ENCODE data around the gene HSP90AB1.
"Not testable (repeated sequence)": the region's sequence is repeated elsewhere in the genome, so short reads cannot be mapped to it uniquely, and the experiment has no call there.

The HSP90AB1 gene

DNA sequence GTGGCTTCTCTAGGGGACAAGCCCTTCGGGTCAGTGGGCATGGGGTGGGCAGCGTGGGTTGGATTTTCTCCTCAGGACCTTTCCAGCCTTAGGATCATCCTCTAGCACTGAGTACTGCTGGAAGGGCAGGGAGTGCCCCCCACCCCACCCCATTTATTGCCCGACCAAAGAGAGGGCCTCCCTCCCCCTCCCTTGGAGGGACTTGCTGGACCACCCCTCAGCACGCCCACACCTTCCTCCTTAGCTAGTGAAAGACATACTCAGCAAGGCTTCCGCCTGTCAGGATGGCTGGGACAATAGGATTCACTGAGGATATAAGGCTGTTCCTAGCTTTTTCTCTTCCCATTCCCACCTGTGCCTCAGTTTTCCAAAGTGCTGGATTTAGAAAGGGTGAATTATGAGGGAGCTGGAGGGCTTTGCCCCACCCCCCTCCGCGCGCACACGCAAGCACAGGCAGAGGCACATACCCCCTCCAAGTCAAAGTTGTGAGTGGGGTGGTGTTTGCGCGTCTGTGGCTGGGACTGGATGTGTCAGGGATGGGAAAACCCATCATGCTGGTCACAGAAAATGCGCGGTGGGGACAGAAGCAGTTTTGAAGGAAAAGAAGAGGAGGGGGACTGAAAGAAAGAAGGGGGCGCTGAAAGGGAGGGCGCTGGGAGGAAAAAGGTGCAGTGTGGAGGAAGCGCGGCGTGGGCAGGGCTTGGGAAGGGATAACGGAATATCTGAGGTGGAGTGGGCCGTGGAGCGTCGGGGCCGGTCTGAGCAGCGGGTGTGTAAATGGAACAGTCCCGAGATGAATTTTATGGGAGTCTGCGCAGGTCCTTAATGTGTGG, 24.2 kb upstream of the HSP90AB1 start:
- no peak for DNase-seq (ENCODE audit: low read depth)

DNA sequence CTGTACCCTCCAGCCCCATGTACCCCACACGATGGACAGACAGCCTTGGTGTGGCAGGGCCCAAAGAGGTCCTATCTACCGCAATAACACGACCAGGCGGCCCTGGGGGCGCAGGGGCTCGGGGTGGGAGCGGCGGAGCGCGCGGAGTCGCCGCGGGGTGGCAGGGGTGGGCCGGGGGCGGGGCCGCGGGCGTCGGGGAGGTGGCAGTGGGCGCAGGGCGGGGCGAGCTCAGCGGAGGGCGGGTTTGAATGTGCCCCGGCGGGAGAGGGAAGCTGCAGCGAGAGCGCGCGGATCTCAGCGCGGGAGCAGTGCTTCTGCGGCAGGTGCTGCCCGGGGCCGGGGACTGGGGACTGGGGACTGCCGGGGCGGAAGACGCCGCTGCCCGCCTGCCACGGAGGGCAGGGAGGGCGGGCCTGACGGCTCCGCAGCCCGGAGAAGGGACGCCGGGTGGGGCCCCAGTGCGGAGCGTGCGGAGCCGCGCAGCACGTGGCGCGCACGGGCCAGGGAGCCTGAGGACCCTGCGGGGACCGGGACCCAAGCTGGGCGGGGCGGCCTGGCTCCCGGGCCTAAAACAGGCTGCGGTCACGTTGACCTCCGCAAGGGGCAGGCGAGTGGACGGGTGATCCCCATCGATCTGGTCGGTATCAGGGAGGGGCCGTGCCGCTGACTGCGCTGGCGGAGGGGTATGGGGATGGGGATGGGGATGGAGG, 23.4 kb upstream of the HSP90AB1 start, which contains the start of gene SLC29A1:
Gene SLC29A1 (plus strand): TSS at position 277 of the 710 bp plus-strand sequence. CDS start 3,719 bp downstream, outside the sequence.
- DNase-seq (ENCODE audit: low read depth) = peak; percentile 69

DNA sequence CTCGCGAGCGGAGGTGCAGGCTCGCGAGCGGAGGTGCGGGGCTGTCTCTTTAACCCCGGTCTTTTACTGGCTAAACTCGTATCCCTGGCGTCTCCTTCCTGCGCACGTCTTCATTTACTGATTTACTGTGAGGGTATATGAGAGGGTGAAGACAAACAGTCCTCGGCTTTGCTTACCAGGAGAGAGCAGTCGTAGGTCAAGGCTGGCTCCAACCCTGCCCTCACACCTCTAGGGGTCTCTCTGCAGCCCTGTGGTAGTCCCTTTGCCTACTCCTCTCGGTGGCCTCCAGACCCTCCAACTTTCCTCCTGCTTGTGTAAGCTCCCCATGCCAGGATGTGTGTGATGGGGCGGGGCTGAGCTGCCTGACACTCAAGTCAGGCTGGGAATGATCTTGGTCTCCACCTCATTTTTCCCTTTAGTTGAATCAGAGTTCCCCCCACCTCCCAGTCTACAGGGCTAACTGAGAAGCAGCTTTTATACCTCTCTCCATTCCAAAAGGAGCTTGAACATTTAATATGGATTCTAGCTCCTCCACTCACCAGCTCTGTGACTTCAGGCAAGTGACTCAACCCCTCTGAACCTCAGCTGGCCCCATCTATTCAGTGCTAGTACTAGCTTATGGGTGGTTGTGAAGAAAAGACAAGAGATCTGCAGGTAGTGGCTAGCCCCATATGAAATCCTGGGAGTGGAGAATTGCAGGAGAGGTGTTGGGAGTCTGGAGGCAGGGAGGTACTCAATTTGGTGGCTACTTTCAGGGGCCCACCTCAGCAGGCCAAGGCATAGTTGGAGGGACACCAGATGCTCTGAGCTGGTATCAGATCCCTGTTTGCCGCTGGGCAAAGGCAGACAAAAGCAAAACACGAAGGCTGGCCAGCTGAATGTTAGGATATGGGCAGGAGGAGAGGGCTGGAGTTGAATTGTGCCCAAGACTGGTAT, 22.6 kb upstream of the HSP90AB1 start:
- DNase-seq (ENCODE audit: low read depth) = no peak

DNA sequence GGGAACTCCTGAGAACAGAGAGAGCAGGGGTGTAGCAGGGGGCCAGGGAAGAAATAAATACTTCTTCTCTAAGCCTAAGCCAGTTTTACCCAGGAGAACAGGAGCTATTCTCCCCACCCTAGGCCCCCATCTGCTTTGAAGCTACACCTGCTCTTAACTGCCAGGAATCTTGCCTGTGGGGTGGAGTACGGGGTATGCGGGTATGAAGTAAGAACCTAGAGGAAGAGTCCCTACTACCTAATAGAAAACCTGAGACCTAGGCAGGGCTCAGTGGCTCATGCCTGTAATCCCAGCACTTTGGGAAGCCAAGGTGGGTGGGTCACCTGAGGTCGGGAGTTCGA, 22.0 kb upstream of the HSP90AB1 start:
- DNase-seq (ENCODE audit: low read depth) = no peak

DNA sequence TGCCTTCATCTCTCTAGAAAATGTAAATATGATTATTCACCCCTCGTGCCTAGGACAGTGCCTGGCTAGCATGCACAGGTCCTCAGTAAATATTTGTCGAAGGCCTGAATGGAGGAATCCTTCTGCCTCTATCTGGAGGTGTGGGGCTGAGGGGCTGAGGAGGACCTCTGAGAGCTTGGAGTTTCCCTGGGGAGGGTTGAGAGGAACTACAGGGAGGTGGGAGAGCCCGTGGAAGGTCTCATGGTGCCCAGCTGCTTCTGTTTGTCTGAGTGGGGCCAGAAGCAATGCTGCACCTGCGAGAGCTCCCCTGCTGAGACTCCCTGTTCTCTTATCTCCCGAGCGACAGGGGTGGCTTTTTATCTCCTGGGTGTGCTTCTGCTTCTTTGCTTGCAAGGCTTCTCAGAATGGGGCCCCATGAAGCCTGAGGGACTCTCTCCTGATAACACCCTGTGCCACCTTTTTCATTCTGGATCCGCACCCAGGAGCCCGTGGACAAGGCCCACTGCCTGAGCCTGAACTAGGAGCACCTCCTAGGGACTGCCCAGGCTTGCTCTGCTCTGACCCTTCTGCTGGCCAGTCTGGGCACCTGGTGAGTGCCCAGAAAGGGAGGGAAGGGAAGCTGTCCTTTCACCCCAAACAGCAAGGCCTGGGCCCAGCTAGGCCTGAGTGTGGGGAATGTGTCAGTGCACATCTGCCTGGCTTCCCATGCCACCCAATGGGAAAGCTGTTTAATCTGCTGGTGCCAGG, 21.1 kb upstream of the HSP90AB1 start:
- no peak for DNase-seq (ENCODE audit: low read depth)

DNA sequence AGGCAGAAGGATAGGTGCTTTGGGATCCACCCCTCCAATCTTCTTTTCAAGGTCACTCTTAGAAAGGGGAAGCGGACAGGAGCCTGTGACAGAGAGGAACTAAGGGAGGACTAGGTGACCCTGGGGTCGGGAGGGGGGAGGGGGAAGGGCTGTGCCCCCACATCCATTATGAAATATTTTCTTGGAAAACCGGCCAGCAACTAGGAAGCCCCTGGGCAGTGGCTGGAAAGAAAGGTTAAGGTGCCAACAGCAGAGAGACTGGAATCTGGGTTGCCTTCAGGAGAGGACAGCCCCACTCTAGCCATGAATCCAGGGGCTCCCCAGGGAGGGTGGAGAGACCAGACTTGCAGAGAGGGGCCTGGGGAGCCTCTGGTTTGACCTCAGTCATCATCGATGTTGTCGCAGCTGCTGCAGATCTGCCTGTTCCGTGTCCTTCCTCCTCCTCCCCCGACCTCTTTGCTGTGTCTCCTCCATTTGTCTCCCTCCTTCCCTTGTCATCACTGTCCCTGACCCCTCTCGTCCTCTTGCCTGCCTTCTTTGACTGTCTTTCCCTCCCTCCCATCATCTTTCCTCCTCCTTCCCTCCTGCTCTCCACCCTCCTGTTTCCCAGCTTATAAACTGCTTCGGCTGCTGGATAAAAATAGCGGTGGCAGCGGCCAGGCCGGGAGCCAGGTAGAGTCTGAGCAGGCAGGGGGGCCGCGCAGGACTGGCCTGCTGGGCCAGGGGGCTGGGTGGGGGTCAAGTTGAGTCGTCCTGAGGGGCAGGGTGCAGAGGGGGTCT, 20.3 kb upstream of the HSP90AB1 start:
- no peak for DNase-seq (ENCODE audit: low read depth)

DNA sequence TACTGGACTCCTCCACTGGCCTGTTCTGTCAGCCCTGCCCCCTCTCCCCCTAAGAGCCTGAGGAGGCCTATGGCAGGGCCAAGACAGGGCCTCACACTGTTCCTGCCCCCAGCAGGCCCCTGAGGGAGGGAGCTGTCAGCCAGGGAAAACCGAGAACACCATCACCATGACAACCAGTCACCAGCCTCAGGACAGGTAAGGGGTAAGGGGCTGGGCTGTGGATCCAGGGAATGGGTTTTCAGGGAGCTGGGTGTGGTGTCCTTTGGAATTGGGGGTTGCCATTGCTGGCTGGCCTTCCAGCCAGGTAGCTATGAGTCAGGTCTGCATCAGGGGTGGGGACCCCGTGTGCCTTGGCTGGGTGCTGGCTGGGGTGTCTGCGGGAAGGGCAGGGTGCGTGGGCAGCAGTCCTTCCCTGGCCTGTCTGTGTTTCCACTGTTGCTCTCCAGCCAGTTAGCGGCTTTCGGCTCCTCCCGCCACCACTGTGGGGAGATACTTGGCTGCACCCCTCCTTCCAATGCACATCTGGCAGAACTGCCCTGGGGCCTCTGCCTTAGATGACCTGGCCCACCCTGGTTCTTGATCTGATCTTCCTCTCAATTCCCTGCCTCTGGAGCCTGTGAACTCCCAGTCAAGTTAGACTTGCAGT, 19.6 kb upstream of the HSP90AB1 start:
- no peak for DNase-seq (ENCODE audit: low read depth)

DNA sequence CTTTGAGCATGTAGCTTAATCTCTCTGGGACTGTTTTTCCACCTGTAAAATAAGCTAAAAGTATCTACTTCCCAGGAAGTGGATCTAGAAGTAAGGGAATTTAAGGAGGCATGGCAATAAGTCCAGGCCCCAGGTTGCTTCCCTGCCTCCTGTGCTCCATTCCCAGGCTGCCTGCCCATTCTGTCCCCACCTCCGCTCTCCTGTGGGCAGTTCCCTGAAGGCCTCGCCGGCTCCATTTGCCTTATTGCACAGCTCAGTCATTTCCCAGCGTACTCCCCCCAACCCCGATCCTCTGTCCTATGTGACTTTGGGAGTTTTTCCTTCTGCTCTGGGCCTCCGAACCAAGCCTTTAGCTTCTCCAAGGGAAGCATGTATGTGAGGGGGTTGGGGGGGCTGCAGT, 18.9 kb upstream of the HSP90AB1 start:
- DNase-seq (ENCODE audit: low read depth) = no peak

DNA sequence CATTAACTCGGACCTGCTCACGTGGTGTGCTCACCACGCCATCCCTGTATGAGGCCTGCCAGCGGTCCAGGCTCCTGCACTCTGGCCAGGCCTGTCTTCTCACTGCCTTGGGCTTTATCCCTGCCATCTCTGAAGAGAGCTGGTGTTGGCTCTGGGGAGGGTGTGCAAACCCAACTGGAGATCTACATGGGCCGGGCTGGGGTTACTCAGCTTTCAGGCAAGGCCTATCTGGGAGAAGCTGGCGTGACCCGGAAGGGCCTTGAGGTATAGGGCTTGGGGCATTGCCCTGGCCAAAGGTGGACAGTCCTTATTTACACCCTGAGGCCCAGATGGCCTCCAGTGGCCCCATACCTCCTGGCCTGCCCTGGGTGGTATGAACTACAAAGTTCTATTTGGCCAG, 18.5 kb upstream of the HSP90AB1 start:
- no peak for DNase-seq (ENCODE audit: low read depth)

DNA sequence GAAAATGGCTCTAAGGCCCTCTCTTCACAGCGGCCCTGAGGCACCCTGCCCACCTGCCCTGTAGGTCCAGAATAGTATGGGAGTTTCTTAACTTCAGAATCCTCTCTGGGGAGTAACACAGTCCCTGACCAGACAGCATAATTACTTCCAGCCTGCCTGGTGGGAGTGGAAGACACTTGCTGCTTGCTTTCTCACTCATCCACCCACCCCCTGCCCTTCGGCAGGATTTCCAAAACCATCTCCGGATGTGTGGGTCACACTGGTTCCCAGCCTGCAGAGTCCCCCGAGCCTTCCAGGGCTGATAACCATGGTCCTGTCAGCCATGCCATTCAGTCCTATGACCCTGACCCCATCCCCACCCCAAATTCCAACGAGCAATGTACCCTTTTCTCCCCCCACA, 18.1 kb upstream of the HSP90AB1 start:
- DNase-seq (ENCODE audit: low read depth) = no peak

DNA sequence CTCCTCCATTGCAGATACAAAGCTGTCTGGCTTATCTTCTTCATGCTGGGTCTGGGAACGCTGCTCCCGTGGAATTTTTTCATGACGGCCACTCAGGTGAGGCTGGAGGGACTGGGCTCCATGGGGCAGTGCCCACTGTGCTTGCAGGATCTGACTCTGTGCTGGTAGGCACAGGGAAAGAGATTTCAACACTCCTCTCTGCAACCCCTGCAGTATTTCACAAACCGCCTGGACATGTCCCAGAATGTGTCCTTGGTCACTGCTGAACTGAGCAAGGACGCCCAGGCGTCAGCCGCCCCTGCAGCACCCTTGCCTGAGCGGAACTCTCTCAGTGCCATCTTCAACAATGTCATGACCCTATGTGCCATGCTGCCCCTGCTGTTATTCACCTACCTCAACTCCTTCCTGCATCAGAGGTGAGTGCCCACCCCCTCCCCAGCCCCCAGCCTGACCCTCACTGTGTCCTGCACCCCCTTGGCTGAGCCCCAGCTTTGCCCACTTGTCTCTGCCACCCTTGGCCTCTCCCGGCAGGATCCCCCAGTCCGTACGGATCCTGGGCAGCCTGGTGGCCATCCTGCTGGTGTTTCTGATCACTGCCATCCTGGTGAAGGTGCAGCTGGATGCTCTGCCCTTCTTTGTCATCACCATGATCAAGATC, 17.4 kb upstream of the HSP90AB1 start:
- no peak for DNase-seq (ENCODE audit: low read depth)

DNA sequence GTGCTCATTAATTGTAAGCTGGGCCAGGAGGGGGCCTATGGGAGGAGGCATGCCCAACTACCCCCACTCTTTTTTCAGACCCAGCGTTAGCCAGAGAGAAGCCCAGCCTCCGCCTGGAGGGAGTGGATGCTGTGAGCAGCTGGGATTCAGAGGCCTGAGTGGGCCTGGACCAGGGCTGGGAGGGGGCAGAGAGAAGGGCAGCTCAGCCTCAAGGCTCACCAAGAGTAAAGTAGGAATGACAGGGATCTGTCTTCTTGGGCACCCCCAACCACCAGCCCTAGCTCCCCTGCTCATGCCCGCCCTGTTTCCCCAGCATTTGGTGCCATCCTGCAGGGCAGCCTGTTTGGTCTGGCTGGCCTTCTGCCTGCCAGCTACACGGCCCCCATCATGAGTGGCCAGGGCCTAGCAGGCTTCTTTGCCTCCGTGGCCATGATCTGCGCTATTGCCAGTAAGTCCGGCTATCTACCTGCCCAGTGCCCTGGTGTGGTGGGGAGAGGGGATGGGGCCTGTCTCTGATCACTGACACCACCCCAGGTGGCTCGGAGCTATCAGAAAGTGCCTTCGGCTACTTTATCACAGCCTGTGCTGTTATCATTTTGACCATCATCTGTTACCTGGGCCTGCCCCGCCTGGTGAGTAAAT, 16.7 kb upstream of the HSP90AB1 start:
- no peak for DNase-seq (ENCODE audit: low read depth)

DNA sequence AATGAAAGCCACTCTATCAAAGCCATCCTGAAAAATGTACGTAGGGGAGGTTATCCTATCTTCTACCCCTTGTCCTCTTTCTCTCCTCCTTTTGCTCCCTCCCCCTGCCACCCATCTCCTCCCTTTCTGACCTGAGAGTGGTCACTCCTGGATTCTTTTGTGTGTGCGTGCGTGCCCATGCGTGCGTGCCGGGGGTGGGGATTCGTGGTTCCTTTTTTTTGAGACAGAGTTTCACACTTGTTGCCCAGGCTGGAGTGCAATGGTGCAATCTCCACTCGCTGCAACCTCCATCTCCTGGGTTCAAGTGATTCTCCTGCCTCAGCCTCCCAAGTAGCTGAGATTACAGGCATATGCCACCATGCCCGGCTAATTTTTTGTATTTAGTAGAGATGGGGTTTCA, 15.5 kb upstream of the HSP90AB1 start:
- not testable (repeated sequence) for DNase-seq (ENCODE audit: low read depth)

DNA sequence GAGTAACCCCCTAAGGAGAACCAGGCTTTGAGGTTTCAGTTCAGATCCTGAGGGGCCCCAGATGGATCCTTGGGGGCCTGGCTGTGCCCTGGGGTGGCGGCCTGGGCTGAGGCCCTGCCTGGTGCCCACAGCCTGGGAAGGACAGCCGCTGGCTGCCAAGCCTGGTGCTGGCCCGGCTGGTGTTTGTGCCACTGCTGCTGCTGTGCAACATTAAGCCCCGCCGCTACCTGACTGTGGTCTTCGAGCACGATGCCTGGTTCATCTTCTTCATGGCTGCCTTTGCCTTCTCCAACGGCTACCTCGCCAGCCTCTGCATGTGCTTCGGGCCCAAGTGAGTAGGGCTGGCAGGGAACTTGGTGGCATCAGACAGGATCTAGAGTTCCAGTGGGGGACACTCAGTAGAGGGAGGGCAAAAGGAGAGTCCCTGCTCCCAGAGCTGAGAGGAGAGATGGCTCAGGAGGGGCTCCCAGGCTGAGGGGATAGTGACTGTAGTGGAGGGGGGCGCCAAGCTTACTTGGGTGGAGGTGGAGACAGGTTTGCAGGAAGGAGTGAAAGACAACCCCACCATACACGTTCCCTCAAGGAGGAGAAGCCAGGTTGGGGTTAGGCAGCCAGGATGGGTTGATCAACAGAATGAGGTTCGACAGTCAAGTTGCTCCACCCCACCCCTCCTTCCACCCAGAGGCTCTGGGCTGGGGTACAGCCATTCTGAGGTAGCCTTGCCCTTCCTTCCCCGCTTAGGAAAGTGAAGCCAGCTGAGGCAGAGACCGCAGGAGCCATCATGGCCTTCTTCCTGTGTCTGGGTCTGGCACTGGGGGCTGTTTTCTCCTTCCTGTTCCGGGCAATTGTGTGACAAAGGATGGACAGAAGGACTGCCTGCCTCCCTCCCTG, 14.0 kb upstream of the HSP90AB1 start:
- no peak for DNase-seq (ENCODE audit: low read depth)

DNA sequence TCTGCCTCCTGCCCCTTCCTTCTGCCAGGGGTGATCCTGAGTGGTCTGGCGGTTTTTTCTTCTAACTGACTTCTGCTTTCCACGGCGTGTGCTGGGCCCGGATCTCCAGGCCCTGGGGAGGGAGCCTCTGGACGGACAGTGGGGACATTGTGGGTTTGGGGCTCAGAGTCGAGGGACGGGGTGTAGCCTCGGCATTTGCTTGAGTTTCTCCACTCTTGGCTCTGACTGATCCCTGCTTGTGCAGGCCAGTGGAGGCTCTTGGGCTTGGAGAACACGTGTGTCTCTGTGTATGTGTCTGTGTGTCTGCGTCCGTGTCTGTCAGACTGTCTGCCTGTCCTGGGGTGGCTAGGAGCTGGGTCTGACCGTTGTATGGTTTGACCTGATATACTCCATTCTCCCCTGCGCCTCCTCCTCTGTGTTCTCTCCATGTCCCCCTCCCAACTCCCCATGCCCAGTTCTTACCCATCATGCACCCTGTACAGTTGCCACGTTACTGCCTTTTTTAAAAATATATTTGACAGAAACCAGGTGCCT, 13.3 kb upstream of the HSP90AB1 start:
- no peak for DNase-seq (ENCODE audit: low read depth)

DNA sequence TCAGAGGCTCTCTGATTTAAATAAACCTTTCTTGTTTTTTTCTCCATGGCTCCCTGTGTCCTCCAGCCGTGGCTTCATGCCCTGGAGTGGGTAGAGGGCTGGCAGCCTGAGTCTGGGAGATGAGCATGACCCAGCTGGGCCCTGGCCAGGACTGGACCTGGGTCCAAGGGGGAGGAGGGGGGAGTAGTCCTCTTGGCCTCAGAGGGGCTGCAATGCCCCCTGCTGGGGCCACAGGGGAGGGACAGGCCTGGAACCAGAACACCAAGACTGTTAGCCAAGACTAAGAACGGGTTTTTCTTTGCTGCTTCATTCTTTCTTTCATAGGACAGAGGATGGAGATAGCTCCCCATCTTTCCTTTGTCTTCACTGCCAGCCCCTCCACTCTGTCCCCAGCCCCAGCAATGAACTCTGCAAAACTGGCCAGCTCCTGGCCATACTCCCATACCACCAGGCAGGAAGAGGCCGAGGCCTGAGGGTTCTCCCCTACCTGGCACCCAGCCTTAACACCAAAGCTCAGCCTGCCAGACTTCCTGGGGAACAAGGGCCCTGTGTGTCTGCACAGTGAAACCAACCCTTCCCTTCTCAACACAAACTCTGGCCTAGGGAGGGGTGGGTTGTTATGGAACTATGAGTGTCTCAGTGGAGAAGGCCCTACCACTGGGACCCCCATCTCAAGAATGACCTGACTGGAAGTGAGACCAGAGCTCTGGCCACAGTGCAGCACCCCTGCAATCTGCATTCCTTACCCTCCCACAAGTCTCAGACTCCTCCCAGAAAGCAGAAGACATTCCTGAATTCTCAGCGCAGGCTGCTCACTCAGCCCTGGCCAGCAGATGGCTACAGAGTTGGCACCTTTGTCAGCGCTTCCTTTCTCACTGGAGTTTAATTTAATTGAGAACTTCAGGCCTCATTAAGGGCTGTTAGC, 12.5 kb upstream of the HSP90AB1 start:
- no peak for DNase-seq (ENCODE audit: low read depth)

DNA sequence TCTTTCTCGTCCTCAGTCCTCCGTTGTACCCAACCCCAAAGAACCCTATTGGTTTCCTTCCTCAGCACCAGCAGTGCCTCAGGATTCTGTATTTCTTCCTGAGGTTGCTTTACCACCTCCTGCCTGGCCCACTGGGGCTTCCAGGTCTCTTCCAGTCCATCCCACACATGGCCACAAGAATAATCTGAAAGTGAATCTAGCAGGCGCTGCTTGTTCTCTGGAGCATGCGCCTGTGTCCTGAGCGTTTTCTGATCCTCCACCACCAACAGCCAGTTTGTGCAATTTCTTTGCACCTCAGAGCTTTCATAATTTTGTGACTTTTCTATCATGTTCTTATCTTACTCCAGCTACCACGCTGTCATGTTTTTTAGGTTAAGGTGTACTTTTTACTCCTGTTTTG, 11.6 kb upstream of the HSP90AB1 start:
- DNase-seq (ENCODE audit: low read depth) = no peak

Data from CMK (cell line).